A549 (cell line): Measurements from ENCODE around the gene CDC42SE2.

Experiments used
- CHD2 ChIP-seq: fragments of 150-350 bp; IDR thresholded peaks from 2 replicates; pipeline ENCODE4 v1.6.1; 2014; ENCODE audit warnings: low read length; ENCODE audit not compliant: partially characterized antibody
- EP300 ChIP-seq, 2 experiments: fragments of >200 bp; sonication (Bioruptor Twin); formaldehyde crosslinking; IDR thresholded peaks; 2 replicates in 1 of 2; 3 replicates in 1 of 2; pipeline ENCODE4 v1.6.1; 2016 to 2017
- ESRRA ChIP-seq: fragments of 150-350 bp; IDR thresholded peaks from 2 replicates; pipeline ENCODE4 v1.6.1; 2014; ENCODE audit warnings: mild to moderate bottlenecking, low read length, borderline replicate concordance
- PHF8 ChIP-seq: fragments of 200-600 bp; sonication (generic); IDR thresholded peaks from 2 replicates; pipeline ENCODE4 v1.6.1; 2016; ENCODE audit warnings: low read depth, mild to moderate bottlenecking, antibody characterized with exemption, moderate library complexity, borderline replicate concordance
- POLR2A ChIP-seq: IDR thresholded peaks from 2 replicates; pipeline ENCODE4 v1.6.1; 2012; ENCODE audit warnings: mild to moderate bottlenecking, low read length
- SREBF2 ChIP-seq: fragments of 450-650 bp; IDR thresholded peaks from 2 replicates; pipeline ENCODE4 v1.6.1; 2014; ENCODE audit warnings: mild to moderate bottlenecking, moderate library complexity
- TF ChIP-seq, protein P1 (sequence below): IDR thresholded peaks from 2 replicates; pipeline ENCODE4 v1.6.1; 2012
- TF ChIP-seq, protein P2 (sequence below): fragments of >200 bp; sonication (Bioruptor Twin); formaldehyde crosslinking; IDR thresholded peaks from 3 replicates; pipeline ENCODE4 v1.5.1; 2016

DNA sequence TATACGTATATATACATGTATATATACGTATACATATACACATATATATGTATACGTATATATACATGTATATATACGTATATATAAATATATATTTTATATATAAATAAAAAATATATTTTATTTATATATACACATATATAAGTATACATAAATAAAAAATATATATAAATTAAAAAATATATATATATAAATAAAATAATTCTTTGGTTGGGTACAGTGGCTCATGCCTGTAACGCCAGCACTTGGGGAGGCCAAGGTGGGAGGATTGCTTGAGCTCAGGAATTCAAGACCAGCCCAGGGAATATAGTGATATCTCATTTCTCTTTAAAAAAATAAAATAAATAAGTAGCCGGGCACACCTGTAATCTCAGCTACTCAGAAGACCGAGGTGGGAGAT lies 155.0 kb downstream of the CDC42SE2 start:
- TF ChIP-seq EP300 (IDR thresholded peaks at IDR 0.05) (no peak), ESRRA (no peak), PHF8 (no peak), SREBF2 (no peak), CHD2 (no peak), POLR2A (no peak)
- TF ChIP-seq, protein P1, sequence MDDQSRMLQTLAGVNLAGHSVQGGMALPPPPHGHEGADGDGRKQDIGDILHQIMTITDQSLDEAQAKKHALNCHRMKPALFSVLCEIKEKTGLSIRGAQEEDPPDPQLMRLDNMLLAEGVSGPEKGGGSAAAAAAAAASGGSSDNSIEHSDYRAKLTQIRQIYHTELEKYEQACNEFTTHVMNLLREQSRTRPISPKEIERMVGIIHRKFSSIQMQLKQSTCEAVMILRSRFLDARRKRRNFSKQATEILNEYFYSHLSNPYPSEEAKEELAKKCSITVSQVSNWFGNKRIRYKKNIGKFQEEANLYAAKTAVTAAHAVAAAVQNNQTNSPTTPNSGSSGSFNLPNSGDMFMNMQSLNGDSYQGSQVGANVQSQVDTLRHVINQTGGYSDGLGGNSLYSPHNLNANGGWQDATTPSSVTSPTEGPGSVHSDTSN, result no peak
- TF ChIP-seq, protein P2, sequence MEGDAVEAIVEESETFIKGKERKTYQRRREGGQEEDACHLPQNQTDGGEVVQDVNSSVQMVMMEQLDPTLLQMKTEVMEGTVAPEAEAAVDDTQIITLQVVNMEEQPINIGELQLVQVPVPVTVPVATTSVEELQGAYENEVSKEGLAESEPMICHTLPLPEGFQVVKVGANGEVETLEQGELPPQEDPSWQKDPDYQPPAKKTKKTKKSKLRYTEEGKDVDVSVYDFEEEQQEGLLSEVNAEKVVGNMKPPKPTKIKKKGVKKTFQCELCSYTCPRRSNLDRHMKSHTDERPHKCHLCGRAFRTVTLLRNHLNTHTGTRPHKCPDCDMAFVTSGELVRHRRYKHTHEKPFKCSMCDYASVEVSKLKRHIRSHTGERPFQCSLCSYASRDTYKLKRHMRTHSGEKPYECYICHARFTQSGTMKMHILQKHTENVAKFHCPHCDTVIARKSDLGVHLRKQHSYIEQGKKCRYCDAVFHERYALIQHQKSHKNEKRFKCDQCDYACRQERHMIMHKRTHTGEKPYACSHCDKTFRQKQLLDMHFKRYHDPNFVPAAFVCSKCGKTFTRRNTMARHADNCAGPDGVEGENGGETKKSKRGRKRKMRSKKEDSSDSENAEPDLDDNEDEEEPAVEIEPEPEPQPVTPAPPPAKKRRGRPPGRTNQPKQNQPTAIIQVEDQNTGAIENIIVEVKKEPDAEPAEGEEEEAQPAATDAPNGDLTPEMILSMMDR, result no peak
